Measurements from ENCODE around the gene ELMO1. TPM values are rescaled to one million over a fixed set of nuclear protein-coding genes. Genes with fewer than 3 reads are reported as not detected.

The ELMO1 gene
- total and polyA plus RNA-seq, 2 donors from 2014 or later, result 6.0 to 35.4 TPM

DNA sequence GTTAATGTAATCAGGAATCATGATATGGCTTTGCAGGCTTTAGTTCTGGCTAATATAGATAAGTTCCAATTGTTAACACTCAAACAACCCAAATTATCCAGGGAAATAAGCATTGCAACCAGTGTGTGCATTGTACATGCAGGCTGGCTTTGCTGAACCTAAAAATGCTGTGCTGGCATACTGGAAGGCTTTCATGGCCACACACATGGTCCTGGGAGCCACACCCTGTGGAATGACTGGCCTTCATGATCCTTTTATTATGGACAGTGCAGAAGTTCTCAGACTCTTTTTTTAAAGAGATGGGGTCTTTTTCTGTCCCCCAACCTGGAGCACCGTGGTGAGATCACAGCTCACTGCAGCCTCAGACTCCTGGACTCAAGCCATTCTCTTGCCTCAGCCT, 5.0 kb downstream of the ELMO1 start:
- Histone ChIP-seq H3K27ac (ENCODE audit: low read depth in 2 of 2, low read length in 2 of 2) (no peak overlapping the region), H3K4me1 (ENCODE audit: control insufficient read depth in 2 of 3, insufficient read depth in 2 of 3, low read depth in 1 of 3, low read length in 3 of 3) (no peaks in the 10 kb centered on the region), H3K9ac (ENCODE audit: low read length in 3 of 3) (no peak overlapping the region), H3K9me3 (ENCODE audit: control insufficient read depth in 2 of 3, insufficient read depth in 1 of 3, low read length in 3 of 3) (peaks cover 0 to 2% (median 0%) of the 10 kb centered on the region in 3 donors), H3K27me3 (ENCODE audit: control insufficient read depth, insufficient read depth, low read length) (no peaks in the 10 kb centered on the region), H3K36me3 (ENCODE audit: control insufficient read depth in 2 of 3, insufficient read depth in 3 of 3, low read length in 3 of 3) (no peaks in the 10 kb centered on the region), H3K4me3 (ENCODE audit: low read length in 3 of 3) (no peak overlapping the region)
- FAIRE-seq (no peak), DNase-seq (no peak)
- intact Hi-C loops (cut with DNase I), result no loop called here
- no peak for TF ChIP-seq CTCF (IDR thresholded peaks at IDR 0.05; ENCODE audit: borderline replicate concordance, extremely low read depth, insufficient read depth)

DNA sequence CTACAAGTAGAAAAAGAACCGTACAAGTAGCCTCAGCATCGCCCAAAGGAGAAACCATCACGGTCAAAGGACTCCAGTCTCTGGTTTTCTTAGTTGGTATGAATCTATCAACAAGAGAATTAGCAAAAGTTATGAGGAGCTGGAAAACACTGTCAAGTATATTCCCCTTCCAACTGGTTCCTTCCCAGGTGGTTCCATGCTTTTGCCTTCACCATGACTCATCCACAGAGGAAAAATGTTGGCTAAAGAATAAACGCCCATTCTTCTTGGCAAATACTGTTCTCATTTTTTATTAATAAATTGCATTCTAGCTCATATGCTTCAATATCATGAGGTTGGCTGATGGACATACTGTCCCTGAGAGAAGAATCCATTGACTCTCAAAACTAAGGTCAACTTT, 6.4 kb downstream of the ELMO1 start:
- H3K4me3 ChIP-seq (ENCODE audit: low read length in 3 of 3), result no peak overlapping the region
- intact Hi-C loops (cut with DNase I), result no loop called here
- no peaks in the 10 kb centered on the region for H3K27me3 ChIP-seq (ENCODE audit: control insufficient read depth, insufficient read depth, low read length)
- FAIRE-seq (no peak), DNase-seq (no peak)
- no peaks in the 10 kb centered on the region for H3K4me1 ChIP-seq (ENCODE audit: control insufficient read depth in 2 of 3, insufficient read depth in 2 of 3, low read depth in 1 of 3, low read length in 3 of 3)
- peaks cover 0 to 2% (median 0%) of the 10 kb centered on the region in 3 donors for H3K9me3 ChIP-seq (ENCODE audit: control insufficient read depth in 2 of 3, insufficient read depth in 1 of 3, low read length in 3 of 3)
- no peak overlapping the region for H3K9ac ChIP-seq (ENCODE audit: low read length in 3 of 3)
- H3K36me3 ChIP-seq (ENCODE audit: control insufficient read depth in 2 of 3, insufficient read depth in 3 of 3, low read length in 3 of 3), result no peaks in the 10 kb centered on the region
- H3K27ac ChIP-seq (ENCODE audit: low read depth in 2 of 2, low read length in 2 of 2), result no peak overlapping the region
- TF ChIP-seq CTCF (IDR thresholded peaks at IDR 0.05; ENCODE audit: borderline replicate concordance, extremely low read depth, insufficient read depth), result no peak

GRCh38 chr7:37441816-37442215, 6.8 kb downstream of the ELMO1 start:
- intact Hi-C loops (cut with DNase I), result no loop called here
- Histone ChIP-seq H3K9me3 (ENCODE audit: control insufficient read depth in 2 of 3, insufficient read depth in 1 of 3, low read length in 3 of 3) (peaks cover 0 to 2% (median 0%) of the 10 kb centered on the region in 3 donors), H3K4me3 (ENCODE audit: low read length in 3 of 3) (no peak overlapping the region), H3K9ac (ENCODE audit: low read length in 3 of 3) (no peak overlapping the region), H3K27ac (ENCODE audit: low read depth in 2 of 2, low read length in 2 of 2) (peak overlapping the region in 1 of 2 donors; percentile 23), H3K36me3 (ENCODE audit: control insufficient read depth in 2 of 3, insufficient read depth in 3 of 3, low read length in 3 of 3) (no peaks in the 10 kb centered on the region), H3K4me1 (ENCODE audit: control insufficient read depth in 2 of 3, insufficient read depth in 2 of 3, low read depth in 1 of 3, low read length in 3 of 3) (no peaks in the 10 kb centered on the region), H3K27me3 (ENCODE audit: control insufficient read depth, insufficient read depth, low read length) (no peaks in the 10 kb centered on the region)
- DNase-seq, result no peak
- no peak for TF ChIP-seq CTCF (IDR thresholded peaks at IDR 0.05; ENCODE audit: borderline replicate concordance, extremely low read depth, insufficient read depth)
- no peak for FAIRE-seq

- Histone ChIP-seq H3K9ac (ENCODE audit: low read length in 3 of 3) (no peak overlapping the region), H3K9me3 (ENCODE audit: control insufficient read depth in 2 of 3, insufficient read depth in 1 of 3, low read length in 3 of 3) (peaks cover 0 to 2% (median 0%) of the 10 kb centered on the region in 3 donors), H3K27me3 (ENCODE audit: control insufficient read depth, insufficient read depth, low read length) (no peaks in the 10 kb centered on the region), H3K27ac (ENCODE audit: low read depth in 2 of 2, low read length in 2 of 2) (peak overlapping the region; percentile 23 to 32), H3K36me3 (ENCODE audit: control insufficient read depth in 2 of 3, insufficient read depth in 3 of 3, low read length in 3 of 3) (no peaks in the 10 kb centered on the region), H3K4me3 (ENCODE audit: low read length in 3 of 3) (no peak overlapping the region), H3K4me1 (ENCODE audit: control insufficient read depth in 2 of 3, insufficient read depth in 2 of 3, low read depth in 1 of 3, low read length in 3 of 3) (no peaks in the 10 kb centered on the region)
- FAIRE-seq, result no peak
- DNase-seq, result no peak
- intact Hi-C loops (cut with DNase I), result no loop called here
- no peak for TF ChIP-seq CTCF (IDR thresholded peaks at IDR 0.05; ENCODE audit: borderline replicate concordance, extremely low read depth, insufficient read depth)
These were observed 7.3 kb downstream of the ELMO1 start for GRCh38 chr7:37441386-37441760.

All from kidney (tissue), 14 donors.